Measurements from ENCODE around the gene GABBR1. TPM values are rescaled to one million over a fixed set of nuclear protein-coding genes. Genes with fewer than 3 reads are reported as not detected.

The GABBR1 gene
- polyA plus RNA-seq, 1 experiment, result 16.3 TPM

DNA sequence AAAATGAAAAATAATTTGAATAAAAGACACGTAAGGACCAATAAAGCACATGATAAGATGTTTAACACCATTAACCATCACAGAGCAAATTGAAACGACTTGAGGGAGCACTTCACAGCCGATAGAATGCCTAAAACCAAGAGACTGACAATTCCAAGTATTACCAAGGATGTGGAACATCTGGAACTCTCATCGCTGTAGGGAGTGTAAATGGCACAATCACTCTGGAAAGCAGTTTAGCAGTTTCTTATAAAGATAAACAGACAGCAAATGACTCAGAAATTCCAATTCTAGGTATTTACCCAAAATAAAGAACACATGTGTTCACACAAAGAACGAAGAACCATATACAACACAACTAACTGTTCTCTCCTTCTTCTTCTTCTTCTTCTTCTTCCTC, 65.0 kb downstream of the GABBR1 start:
- TF ChIP-seq, protein P1, sequence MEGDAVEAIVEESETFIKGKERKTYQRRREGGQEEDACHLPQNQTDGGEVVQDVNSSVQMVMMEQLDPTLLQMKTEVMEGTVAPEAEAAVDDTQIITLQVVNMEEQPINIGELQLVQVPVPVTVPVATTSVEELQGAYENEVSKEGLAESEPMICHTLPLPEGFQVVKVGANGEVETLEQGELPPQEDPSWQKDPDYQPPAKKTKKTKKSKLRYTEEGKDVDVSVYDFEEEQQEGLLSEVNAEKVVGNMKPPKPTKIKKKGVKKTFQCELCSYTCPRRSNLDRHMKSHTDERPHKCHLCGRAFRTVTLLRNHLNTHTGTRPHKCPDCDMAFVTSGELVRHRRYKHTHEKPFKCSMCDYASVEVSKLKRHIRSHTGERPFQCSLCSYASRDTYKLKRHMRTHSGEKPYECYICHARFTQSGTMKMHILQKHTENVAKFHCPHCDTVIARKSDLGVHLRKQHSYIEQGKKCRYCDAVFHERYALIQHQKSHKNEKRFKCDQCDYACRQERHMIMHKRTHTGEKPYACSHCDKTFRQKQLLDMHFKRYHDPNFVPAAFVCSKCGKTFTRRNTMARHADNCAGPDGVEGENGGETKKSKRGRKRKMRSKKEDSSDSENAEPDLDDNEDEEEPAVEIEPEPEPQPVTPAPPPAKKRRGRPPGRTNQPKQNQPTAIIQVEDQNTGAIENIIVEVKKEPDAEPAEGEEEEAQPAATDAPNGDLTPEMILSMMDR (IDR thresholded peaks at IDR 0.05; ENCODE audit: insufficient read depth, low read depth, low read length), result no peak
- H3K4me3 ChIP-seq (ENCODE audit: low read depth, low read length), result no peak overlapping the region
- ChIA-PET POLR2A (no interaction called here), CTCF (no interaction called here)
- DNase-seq (ENCODE audit: low read depth), result no peak
- no peaks in the 10 kb centered on the region for H3K36me3 ChIP-seq (ENCODE audit: control insufficient read depth, insufficient read depth, low read length)
- no peaks in the 10 kb centered on the region for H3K27me3 ChIP-seq (ENCODE audit: control insufficient read depth, insufficient read depth, low read length)

DNA sequence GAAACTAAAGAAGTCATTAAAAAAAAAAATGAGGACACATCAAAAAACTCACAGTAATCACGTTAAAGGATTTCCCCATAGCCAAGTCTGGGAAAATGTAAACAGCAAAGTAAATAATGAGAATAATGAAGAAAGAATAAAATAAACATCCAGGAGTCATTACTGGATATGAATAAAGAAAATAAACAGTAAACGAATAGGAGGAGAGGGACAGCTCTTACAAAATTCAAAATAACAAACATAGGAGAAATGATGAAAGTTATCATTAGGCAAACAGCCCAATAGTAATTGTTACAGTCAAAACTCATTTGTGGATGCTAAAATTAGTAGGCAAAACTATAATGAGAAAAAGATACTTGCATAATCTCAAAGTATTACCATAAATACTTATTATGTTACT, 65.4 kb downstream of the GABBR1 start:
- DNase-seq (ENCODE audit: low read depth), result no peak
- TF ChIP-seq, protein P1 (IDR thresholded peaks at IDR 0.05; ENCODE audit: insufficient read depth, low read depth, low read length), result no peak
- ChIA-PET POLR2A (no interaction called here), CTCF (no interaction called here)
- H3K4me3 ChIP-seq (ENCODE audit: low read depth, low read length), result no peak overlapping the region
- H3K36me3 ChIP-seq (ENCODE audit: control insufficient read depth, insufficient read depth, low read length), result no peaks in the 10 kb centered on the region
- no peaks in the 10 kb centered on the region for H3K27me3 ChIP-seq (ENCODE audit: control insufficient read depth, insufficient read depth, low read length)

DNA sequence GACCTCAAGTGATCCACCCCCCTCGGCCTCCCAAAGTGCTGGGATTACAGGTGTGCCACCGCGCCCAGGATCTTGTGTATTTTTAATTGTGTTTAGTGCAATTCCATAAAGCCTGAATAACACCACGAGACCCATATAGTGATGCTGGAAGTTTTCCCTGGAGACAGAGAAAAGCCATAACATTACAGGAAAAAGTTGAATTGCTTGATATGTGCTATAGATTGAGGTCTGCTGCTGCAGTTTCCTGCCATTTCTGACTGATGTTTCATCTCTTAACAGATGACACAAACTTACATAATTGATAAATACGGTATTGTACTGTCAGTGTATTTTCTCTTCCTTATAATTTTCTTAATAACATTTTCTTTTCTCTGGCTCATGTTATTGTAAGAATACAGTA, 66.1 kb downstream of the GABBR1 start:
- H3K27me3 ChIP-seq (ENCODE audit: control insufficient read depth, insufficient read depth, low read length), result no peaks in the 10 kb centered on the region
- no peak overlapping the region for H3K4me3 ChIP-seq (ENCODE audit: low read depth, low read length)
- CTCF ChIA-PET, result no interaction called here
- H3K36me3 ChIP-seq (ENCODE audit: control insufficient read depth, insufficient read depth, low read length), result no peaks in the 10 kb centered on the region
- TF ChIP-seq, protein P1 (IDR thresholded peaks at IDR 0.05; ENCODE audit: insufficient read depth, low read depth, low read length), result no peak
- POLR2A ChIA-PET, result no interaction called here
- no peak for DNase-seq (ENCODE audit: low read depth)

DNA sequence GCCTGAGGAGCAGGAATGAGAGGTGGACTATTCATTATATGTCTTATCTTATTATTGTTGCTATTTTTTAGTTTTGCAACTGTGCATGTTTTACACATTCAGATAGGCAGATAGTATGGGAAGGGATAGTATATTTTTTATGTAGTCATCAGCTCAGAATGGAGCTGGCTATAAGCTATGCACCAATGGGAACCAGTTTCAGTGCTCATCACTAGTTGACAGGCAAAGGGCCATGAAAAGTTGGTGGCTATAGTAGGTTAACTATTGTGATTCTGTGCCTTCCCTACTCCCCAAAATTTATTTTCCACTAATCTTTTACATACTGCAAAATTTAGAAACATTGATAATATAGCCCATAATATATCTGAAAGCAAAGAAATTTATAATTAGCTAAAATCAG, 68.1 kb downstream of the GABBR1 start:
- Histone ChIP-seq H3K27me3 (ENCODE audit: control insufficient read depth, insufficient read depth, low read length) (no peaks in the 10 kb centered on the region), H3K4me3 (ENCODE audit: low read depth, low read length) (no peak overlapping the region), H3K36me3 (ENCODE audit: control insufficient read depth, insufficient read depth, low read length) (no peaks in the 10 kb centered on the region)
- CTCF ChIA-PET, result interaction anchor here (0.6 kb wide), 1 partner anchor 10 kb away, joined by 3 read pairs; no protein-coding TSS in a partner anchor
- POLR2A ChIA-PET, result no interaction called here
- TF ChIP-seq, protein P1 (IDR thresholded peaks at IDR 0.05; ENCODE audit: insufficient read depth, low read depth, low read length), result no peak
- DNase-seq (ENCODE audit: low read depth), result no peak

DNA sequence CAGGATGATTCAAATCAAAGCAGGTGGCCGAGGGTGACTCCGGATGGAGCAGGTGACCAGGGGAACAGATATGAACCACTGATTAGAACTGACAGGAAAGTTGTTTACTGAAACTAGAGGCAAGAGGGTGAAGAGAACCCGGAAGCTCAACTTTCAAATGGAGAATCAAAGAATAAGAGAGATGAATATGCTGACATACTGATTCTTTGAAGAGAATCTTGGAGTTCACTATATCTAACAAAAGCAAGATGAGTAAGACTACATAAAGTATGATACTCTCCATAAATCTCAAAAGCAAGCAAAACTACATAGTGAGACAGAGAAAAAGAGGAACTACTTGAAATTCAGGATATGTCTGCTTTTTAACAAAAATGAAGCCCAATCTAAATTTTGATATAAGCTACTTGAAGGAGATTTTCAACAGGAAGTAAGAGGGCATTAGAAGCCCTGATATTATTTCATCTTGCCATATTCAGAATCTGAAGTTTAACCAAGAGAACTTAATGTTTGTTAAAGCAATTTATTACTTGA, 69.5 kb downstream of the GABBR1 start:
- ChIA-PET CTCF (interaction anchor here (0.6 to 1.5 kb wide), 2 partner anchors 26 to 681 kb away, joined by 3 to 5 read pairs; no protein-coding TSS in a partner anchor), POLR2A (no interaction called here)
- Histone ChIP-seq H3K4me3 (ENCODE audit: low read depth, low read length) (no peak overlapping the region), H3K27me3 (ENCODE audit: control insufficient read depth, insufficient read depth, low read length) (no peaks in the 10 kb centered on the region), H3K36me3 (ENCODE audit: control insufficient read depth, insufficient read depth, low read length) (no peaks in the 10 kb centered on the region)
- no peak for DNase-seq (ENCODE audit: low read depth)
- TF ChIP-seq, protein P1 (IDR thresholded peaks at IDR 0.05; ENCODE audit: insufficient read depth, low read depth, low read length), result no peak

Measured in BJ (cell line).